ENCODE measurements around the gene OGFOD3. TPM values are rescaled to one million over a fixed set of nuclear protein-coding genes. Genes with fewer than 3 reads are reported as not detected.

OGFOD3 gene
- total RNA-seq, 1 donor: 41.7 TPM

DNA sequence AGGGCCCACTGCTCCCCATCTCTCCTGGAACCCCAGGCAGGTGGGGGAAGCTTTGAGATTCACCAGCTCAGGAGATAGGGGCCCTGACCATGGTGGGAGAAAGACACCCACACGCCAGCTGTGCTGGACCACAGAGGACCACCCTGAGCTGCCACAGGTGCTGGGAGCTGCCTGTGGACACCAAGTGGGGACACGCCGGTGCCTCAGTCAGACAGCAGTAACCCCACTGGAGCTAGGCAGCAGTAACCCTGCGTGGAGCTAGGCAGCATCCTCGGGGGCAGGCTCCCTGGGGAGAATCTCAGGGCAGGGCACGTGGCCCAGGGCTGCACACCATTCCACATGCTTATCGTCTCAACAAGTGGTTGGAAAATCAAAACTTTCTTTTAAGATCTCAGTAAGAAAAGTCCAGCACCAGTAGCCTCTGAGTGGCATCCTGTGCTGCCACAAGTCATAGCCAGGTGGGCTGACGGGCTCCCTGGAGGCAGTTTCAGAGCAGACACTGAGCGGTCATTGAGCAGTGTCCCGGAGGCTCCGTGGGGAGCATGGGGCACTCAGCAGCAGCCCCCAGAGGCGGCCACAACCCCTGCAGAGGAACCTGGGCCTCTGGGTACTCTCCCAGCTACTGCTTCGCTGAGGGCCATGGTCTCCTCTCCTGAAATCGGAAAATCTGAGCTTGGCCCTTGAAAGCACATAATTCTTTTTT lies 8.2 kb downstream of the OGFOD3 start:
- no peak for DNase-seq (ENCODE audit: low read depth in 2 of 3, low spot score in 2 of 3)

DNA sequence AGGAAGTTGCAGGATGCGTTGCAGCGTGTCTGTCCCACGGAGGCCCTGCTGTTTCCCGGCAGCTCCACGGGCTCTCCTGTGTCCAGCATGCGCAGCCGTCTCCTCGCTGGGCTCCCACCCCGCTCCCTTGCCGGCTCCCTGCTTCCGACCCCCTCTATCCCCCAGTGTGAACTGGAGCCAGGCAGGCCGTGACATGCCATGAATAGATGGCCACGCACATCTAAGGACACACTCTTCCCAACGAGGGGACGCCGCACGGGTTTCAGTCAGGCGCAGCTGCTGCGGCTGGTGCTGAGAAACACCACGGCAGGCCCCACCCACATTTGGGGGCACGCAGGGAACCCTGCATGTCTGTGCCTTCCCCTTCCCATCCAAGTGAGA lies 9.5 kb downstream of the OGFOD3 start:
- no peak for DNase-seq (ENCODE audit: low read depth in 2 of 3, low spot score in 2 of 3)

DNA sequence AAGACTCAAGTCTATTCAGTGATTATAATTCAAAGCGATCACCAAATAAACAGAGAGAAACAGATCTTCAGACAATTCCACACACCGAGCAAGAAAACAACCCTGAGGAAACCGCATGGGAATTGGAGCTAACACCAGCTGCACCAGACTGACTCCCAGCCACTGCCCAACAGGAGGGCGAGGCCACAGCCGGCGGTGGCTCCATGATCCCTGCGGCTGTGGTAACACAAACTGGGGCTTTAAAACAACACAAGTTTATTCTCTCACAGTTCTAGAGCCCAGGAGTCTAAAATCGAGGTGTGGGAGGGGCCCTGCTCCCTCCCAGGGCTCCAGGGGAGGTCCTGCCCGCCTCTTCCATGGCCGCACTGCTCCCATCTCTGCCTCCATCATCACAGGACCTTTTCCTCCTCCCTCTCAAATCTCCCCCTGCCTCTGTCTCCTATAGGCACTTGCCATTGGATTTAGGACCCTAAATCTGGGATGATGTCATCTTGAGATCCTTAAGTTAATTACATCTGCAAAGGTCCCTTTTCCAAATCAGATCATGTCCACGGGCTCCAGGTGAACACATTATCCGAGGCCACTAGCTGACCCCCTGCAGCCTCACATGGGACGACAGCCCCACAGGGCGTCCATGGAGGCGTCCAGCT lies 10.0 kb downstream of the OGFOD3 start:
- no peak for DNase-seq (ENCODE audit: low read depth in 2 of 3, low spot score in 2 of 3)

DNA sequence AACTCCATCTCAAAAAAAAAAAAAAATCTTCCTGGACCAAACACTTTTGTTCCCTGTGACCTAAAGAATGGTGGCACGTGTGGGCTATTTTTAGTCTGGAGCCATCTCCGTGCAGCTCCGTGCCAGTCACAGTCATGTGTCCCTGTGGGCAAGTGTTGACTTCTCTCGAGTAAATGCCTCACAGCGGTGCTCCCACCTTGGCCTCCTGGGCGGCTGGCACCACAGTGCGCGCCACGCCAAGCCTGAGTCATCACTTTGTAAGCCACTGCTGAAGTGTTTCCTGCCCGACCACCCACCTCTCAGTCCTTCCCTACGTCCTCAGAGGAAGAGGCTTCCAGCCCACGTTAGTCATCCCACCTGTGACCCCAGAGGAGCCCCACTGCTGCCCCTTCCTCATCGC lies 11.1 kb downstream of the OGFOD3 start:
- peak in 2 of 3 donors; percentile 56 to 62 for DNase-seq (ENCODE audit: low read depth in 2 of 3, low spot score in 2 of 3)

GRCh38 chr17:82406131-82406671 lies 12.2 kb downstream of the OGFOD3 start:
- no peak for DNase-seq (ENCODE audit: low read depth in 2 of 3, low spot score in 2 of 3)

- DNase-seq (ENCODE audit: low read depth in 2 of 3, low spot score in 2 of 3): no peak
Measured at GRCh38 chr17:82405051-82405450, 13.3 kb downstream of the OGFOD3 start.

DNA sequence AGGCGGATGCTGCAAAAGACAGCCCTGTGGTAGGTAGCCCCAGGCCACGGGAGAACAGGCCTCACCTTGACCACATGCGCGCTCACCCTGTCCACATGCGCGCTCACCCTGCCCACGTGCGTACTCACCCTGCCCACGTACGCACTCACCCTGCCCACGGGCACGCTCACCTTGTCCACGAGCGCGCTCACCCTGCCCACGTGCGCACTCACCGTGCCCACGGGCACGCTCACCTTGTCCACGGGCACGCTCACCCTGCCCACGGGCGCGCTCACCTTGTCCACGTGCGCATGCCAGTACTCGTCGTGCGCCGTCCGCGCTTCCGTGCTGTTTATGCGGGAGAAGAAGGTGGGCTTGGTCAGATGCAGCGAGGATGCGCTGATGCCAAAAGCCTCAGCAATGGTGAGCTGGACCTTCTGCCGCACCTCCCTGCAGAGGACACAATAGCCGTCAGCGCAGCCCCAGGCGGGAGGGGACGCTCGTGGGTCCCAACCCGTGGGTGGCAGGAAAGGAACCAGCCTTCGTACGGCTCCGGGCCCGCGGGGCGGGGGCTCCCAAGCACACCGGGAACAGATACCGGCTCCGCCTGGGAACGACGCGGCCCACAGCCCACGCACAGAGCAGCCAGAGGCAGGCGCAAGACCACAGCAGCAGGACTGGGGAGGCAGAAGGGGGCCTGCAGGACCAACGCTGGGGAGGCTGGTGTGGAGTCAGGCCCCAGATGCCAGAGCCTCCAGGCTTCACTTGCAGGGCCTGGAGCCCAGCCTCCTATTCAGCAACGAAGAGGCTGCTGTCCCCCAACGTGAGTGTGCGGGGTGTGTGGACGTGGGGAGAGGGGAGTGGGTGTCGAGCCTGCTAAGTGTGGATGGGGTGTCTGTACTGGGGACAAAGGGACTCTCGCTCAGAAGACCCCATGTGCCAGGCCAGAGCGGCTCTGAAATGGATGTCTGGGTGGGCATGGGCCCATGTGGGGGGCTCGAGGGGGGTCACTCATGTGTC lies 14.4 kb downstream of the OGFOD3 start:
- DNase-seq (ENCODE audit: low read depth in 2 of 3, low spot score in 2 of 3): no peak

DNA sequence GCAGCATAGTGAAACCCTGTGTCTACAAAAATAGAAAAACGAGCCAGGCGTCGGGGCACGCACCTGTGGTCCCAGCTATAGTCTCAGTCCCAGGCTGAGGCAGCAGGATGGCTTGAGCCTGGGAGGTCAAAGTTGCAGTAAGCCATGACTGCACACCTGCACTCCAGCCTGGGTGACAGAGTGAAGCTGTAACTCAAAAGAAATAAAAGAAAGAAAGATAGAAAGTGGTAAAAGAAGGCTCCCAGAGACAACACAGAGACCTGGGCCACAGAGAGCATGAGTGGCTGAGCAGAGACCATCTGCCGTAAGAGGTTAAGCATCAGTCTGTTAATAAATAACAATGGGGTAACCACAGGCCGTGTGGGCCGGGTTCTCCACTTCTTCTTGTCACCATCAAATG lies 15.5 kb downstream of the OGFOD3 start:
- DNase-seq (ENCODE audit: low read depth in 2 of 3, low spot score in 2 of 3): no peak

DNA sequence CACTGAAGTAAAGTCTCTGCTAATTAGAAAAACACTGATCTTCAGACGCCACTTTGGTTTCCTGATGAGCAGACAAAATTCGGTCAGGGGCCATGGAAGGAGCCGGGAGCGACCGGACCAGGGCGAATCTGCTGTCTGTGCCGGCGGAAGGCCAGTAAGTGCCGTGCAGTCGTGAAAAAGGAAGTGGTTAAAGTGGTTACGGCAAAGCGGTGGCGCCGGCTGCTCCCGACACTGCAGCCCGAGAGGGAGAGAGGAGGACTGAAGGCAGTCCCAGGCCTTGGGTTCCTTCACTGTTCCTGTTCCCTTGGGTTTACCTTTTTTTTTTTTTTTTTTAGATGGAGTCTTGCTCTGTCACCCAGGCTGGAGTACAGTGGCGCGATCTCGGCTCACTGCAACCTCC lies 17.6 kb downstream of the OGFOD3 start:
- peak; percentile 24 to 81 (median 66) for DNase-seq (ENCODE audit: low read depth in 2 of 3, low spot score in 2 of 3)

DNA sequence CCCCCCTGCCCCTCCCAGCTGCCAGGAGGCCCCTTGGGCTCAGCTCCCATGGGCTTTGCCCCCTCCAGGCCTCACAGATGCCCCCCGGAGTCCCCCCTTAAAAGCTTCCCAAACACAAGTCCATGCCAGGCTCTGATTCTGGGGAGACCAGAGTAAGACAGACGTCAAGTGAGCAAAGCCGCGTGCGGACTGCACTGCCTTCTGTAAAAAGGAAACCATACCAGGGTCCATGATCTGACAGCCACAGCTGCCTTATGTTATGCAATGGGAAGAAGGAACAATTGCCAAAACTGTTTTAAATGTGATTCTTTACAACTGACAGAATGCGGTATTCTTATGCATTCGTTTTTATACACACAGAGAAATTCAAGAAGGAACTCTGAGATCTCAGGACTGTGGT lies 18.2 kb downstream of the OGFOD3 start:
- DNase-seq (ENCODE audit: low read depth in 2 of 3, low spot score in 2 of 3): peak in 2 of 3 donors; percentile 47 to 70

DNA sequence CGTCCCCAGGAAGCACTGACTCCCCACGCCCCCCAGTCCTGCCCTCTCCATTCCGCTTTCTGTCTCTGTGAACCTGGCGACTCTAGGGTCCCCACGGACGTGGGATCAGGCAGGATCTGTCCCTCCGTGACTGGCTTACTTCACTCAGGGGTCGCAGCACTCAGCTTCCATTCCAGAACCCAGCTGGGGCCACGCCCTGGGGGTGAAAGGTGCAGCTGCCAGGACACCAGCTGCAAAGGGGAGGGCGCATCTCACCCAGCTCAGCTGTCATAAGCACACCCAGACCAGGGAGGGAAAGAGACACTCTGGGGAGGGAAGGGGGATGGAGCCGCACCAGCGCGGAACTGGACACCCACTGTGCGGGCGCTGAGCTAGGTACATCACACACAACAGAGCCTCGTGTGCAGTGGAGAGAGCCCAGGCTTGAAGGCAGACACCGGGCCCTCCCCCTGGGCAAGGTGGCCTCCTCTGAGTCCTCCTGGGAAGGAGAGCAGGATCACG lies 18.7 kb downstream of the OGFOD3 start:
- DNase-seq (ENCODE audit: low read depth in 2 of 3, low spot score in 2 of 3): no peak

- no peak for DNase-seq (ENCODE audit: low read depth in 2 of 3, low spot score in 2 of 3)
Measured at GRCh38 chr17:82399041-82399441, 19.3 kb downstream of the OGFOD3 start.

- DNase-seq (ENCODE audit: low read depth in 2 of 3, low spot score in 2 of 3): no peak
Measured at GRCh38 chr17:82397449-82398335, 20.7 kb downstream of the OGFOD3 start.

GRCh38 chr17:82396601-82397435 lies 21.6 kb downstream of the OGFOD3 start:
- DNase-seq (ENCODE audit: low read depth in 2 of 3, low spot score in 2 of 3): no peak

GRCh38 chr17:82394278-82394677 lies 24.1 kb downstream of the OGFOD3 start:
- no peak for DNase-seq (ENCODE audit: low read depth in 2 of 3, low spot score in 2 of 3)

DNA sequence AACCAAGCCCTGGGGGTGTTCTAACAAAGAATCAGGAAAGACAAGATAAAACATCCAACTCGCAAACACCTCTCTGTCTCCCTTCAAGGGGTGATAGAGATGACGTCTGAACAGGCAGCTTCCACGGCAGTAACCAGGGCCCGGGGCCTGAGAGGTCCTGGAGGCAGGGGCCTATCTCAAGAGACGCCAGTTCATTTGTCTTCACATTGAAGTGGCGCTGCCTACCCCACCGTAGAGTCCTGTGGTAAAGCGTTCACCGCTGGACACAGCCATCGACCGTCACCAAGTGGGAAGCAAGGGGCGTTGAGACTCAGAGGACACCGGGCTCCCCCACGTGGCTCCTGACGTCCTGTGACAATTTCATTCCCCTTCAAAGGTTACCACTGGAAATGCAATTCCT lies 25.4 kb downstream of the OGFOD3 start:
- DNase-seq (ENCODE audit: low read depth in 2 of 3, low spot score in 2 of 3): no peak

DNA sequence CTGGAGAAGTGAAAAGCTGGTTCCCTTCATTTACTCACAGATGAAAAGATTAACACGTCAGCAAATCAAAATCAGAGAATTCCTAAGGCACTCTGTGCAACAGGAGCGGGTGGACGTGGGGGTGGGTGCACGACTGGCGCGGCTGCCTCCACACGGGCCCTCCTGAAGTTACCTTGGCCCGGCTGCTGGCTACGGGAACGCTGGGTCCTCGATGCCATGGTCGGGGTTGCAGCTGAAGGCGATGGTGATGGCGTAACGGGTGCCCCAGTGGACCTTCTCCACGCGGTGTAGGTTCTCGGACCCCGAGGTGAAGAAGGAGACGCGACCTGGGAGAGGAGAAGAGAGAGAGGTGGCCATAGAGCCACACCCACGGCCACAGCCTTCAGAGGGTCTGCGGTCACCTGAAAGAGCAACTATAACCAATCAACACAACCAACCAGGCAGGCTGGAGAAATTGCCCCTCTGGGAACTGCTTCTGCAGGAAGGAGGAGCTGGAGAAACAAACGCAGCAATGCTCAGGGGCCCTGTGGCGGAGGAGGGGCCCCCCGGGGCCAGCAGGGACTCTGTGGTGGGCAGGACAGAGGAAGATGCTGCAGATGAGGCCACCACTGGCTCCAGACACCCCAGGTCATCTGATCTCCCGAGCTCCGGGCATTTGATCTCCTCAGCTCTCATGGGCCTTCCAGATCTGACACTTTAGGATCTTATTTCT lies 26.0 kb downstream of the OGFOD3 start:
- DNase-seq (ENCODE audit: low read depth in 2 of 3, low spot score in 2 of 3): no peak

- DNase-seq (ENCODE audit: low read depth in 2 of 3, low spot score in 2 of 3): no peak
Measured at GRCh38 chr17:82391496-82392066, 26.8 kb downstream of the OGFOD3 start.
